ENCODE measurements around the gene SYTL3. TPM values are rescaled to one million over a fixed set of nuclear protein-coding genes. Genes with fewer than 3 reads are reported as not detected.

The SYTL3 gene
- total RNA-seq, 2 experiments from 2014 or later = 181 to 186 TPM

- Mint-ChIP-seq H3K36me3 (peaks cover 53% of the 10 kb centered on the region), H3K4me3 (no peak overlapping the region), H3K27ac (no peak overlapping the region), H3K9me3 (no peaks in the 10 kb centered on the region), H3K4me1 (ENCODE audit: low read depth) (no peaks in the 10 kb centered on the region), H3K27me3 (no peaks in the 10 kb centered on the region)
- CTCF ChIA-PET = interaction anchor here (1.5 kb wide), 1 partner anchor 100 kb away, joined by 4 read pairs; no protein-coding TSS in a partner anchor
- POLR2A ChIA-PET = no interaction called here
- no peak for DNase-seq
- intact Hi-C loops (cut with micrococcal nuclease) = no loop called here
Measured at GRCh38 chr6:158759966-158760617, 110.2 kb downstream of the SYTL3 start.

GRCh38 chr6:158760618-158761250, 110.9 kb downstream of the SYTL3 start:
- no peaks in the 10 kb centered on the region for H3K9me3 Mint-ChIP-seq
- H3K27me3 Mint-ChIP-seq = no peaks in the 10 kb centered on the region
- no peak overlapping the region for H3K4me3 Mint-ChIP-seq
- DNase-seq = no peak
- H3K27ac Mint-ChIP-seq = no peak overlapping the region
- ChIA-PET CTCF (interaction anchor here (1.5 kb wide), 1 partner anchor 101 kb away, joined by 4 read pairs; no protein-coding TSS in a partner anchor), POLR2A (no interaction called here)
- intact Hi-C loops (cut with micrococcal nuclease) = no loop called here
- H3K4me1 Mint-ChIP-seq (ENCODE audit: low read depth) = no peaks in the 10 kb centered on the region
- H3K36me3 Mint-ChIP-seq = peaks cover 50% of the 10 kb centered on the region

- ChIA-PET CTCF (interaction anchor here (0.5 to 1.2 kb wide), 3 partner anchors 52 to 541 kb away, joined by 3 read pairs; no protein-coding TSS in a partner anchor), POLR2A (interaction anchor here (2.0 kb wide), 1 partner anchor 10 kb away, joined by 7 read pairs; no protein-coding TSS in a partner anchor)
- no peak overlapping the region for H3K4me3 Mint-ChIP-seq
- peaks cover 52% of the 10 kb centered on the region for H3K36me3 Mint-ChIP-seq
- intact Hi-C loops (cut with micrococcal nuclease) = no loop called here
- no peaks in the 10 kb centered on the region for H3K4me1 Mint-ChIP-seq (ENCODE audit: low read depth)
- DNase-seq = no peak
- peak overlapping the region; percentile 21 for H3K27ac Mint-ChIP-seq
- no peaks in the 10 kb centered on the region for H3K27me3 Mint-ChIP-seq
- no peaks in the 10 kb centered on the region for H3K9me3 Mint-ChIP-seq
Measured at GRCh38 chr6:158761746-158762145, 111.9 kb downstream of the SYTL3 start.

GRCh38 chr6:158762787-158763433, 113.1 kb downstream of the SYTL3 start:
- CTCF ChIA-PET = interaction anchor here (1.1 to 1.5 kb wide), 4 partner anchors 51 to 212 kb away, joined by 3 to 4 read pairs (median 3); no protein-coding TSS in a partner anchor
- no peak for DNase-seq
- intact Hi-C loops (cut with micrococcal nuclease) = no loop called here
- no peaks in the 10 kb centered on the region for H3K27me3 Mint-ChIP-seq
- H3K36me3 Mint-ChIP-seq = peaks cover 56% of the 10 kb centered on the region
- H3K9me3 Mint-ChIP-seq = no peaks in the 10 kb centered on the region
- peak overlapping the region; percentile 69 for H3K27ac Mint-ChIP-seq
- H3K4me3 Mint-ChIP-seq = no peak overlapping the region
- H3K4me1 Mint-ChIP-seq (ENCODE audit: low read depth) = no peaks in the 10 kb centered on the region
- POLR2A ChIA-PET = interaction anchor here (2.0 kb wide), 1 partner anchor 9 kb away, joined by 7 read pairs; no protein-coding TSS in a partner anchor

GRCh38 chr6:158763434-158764182, 113.8 kb downstream of the SYTL3 start:
- no peaks in the 10 kb centered on the region for H3K27me3 Mint-ChIP-seq
- no peaks in the 10 kb centered on the region for H3K4me1 Mint-ChIP-seq (ENCODE audit: low read depth)
- peak overlapping the region; percentile 69 for H3K27ac Mint-ChIP-seq
- no peaks in the 10 kb centered on the region for H3K9me3 Mint-ChIP-seq
- no peak for DNase-seq
- intact Hi-C loops (cut with micrococcal nuclease) = no loop called here
- CTCF ChIA-PET = interaction anchor here (1.1 to 1.5 kb wide), 3 partner anchors 60 to 211 kb away, joined by 3 to 4 read pairs (median 3); no protein-coding TSS in a partner anchor
- POLR2A ChIA-PET = interaction anchor here (1.6 to 2.0 kb wide), 2 partner anchors 8 to 46 kb away, joined by 4 to 7 read pairs; no protein-coding TSS in a partner anchor
- H3K36me3 Mint-ChIP-seq = peaks cover 59% of the 10 kb centered on the region
- no peak overlapping the region for H3K4me3 Mint-ChIP-seq

GRCh38 chr6:158764183-158764849, 114.5 kb downstream of the SYTL3 start:
- ChIA-PET CTCF (no interaction called here), POLR2A (interaction anchor here (1.6 kb wide), 1 partner anchor 45 kb away, joined by 4 read pairs; no protein-coding TSS in a partner anchor)
- Mint-ChIP-seq H3K9me3 (no peaks in the 10 kb centered on the region), H3K4me3 (no peak overlapping the region), H3K4me1 (ENCODE audit: low read depth) (no peaks in the 10 kb centered on the region), H3K27me3 (no peaks in the 10 kb centered on the region), H3K36me3 (peaks cover 60% of the 10 kb centered on the region), H3K27ac (peak overlapping the region; percentile 53)
- intact Hi-C loops (cut with micrococcal nuclease) = no loop called here
- no peak for DNase-seq

GRCh38 chr6:158764926-158765325, 115.1 kb downstream of the SYTL3 start:
- Mint-ChIP-seq H3K9me3 (no peaks in the 10 kb centered on the region), H3K27ac (peak overlapping the region; percentile 53), H3K27me3 (no peaks in the 10 kb centered on the region), H3K36me3 (peaks cover 64% of the 10 kb centered on the region), H3K4me3 (no peak overlapping the region), H3K4me1 (ENCODE audit: low read depth) (no peaks in the 10 kb centered on the region)
- POLR2A ChIA-PET = interaction anchor here (1.6 kb wide), 1 partner anchor 44 kb away, joined by 4 read pairs; no protein-coding TSS in a partner anchor
- DNase-seq = no peak
- intact Hi-C loops (cut with micrococcal nuclease) = loop anchor here (5.0 kb wide), 1 partner anchor 43 kb away; no protein-coding TSS in a partner anchor
- CTCF ChIA-PET = interaction anchor here (1.1 kb wide), 1 partner anchor 28 kb away, joined by 3 read pairs; no protein-coding TSS in a partner anchor

- Mint-ChIP-seq H3K27ac (peak overlapping the region; percentile 53), H3K9me3 (no peaks in the 10 kb centered on the region), H3K4me3 (no peak overlapping the region), H3K27me3 (no peaks in the 10 kb centered on the region), H3K36me3 (peaks cover 68% of the 10 kb centered on the region), H3K4me1 (ENCODE audit: low read depth) (peaks cover under 1% of the 10 kb centered on the region)
- POLR2A ChIA-PET = no interaction called here
- intact Hi-C loops (cut with micrococcal nuclease) = loop anchor here (5.0 kb wide), 1 partner anchor 43 kb away; no protein-coding TSS in a partner anchor
- no peak for DNase-seq
- CTCF ChIA-PET = interaction anchor here (1.1 to 1.8 kb wide), 2 partner anchors 27 to 206 kb away, joined by 3 to 6 read pairs; no protein-coding TSS in a partner anchor
Measured at GRCh38 chr6:158765499-158766068, 115.7 kb downstream of the SYTL3 start.

- ChIA-PET CTCF (interaction anchor here (1.8 kb wide), 1 partner anchor 204 kb away, joined by 6 read pairs; no protein-coding TSS in a partner anchor), POLR2A (no interaction called here)
- H3K36me3 Mint-ChIP-seq = peaks cover 75% of the 10 kb centered on the region
- DNase-seq = peak; percentile 25
- no peaks in the 10 kb centered on the region for H3K9me3 Mint-ChIP-seq
- intact Hi-C loops (cut with micrococcal nuclease) = loop anchor here (5.0 kb wide), 1 partner anchor 45 kb away; no protein-coding TSS in a partner anchor
- no peaks in the 10 kb centered on the region for H3K27me3 Mint-ChIP-seq
- peak overlapping the region; percentile 64 for H3K27ac Mint-ChIP-seq
- H3K4me3 Mint-ChIP-seq = peak overlapping the region; percentile 20
- peaks cover 13% of the 10 kb centered on the region for H3K4me1 Mint-ChIP-seq (ENCODE audit: low read depth)
Measured at GRCh38 chr6:158766621-158767455, 117.0 kb downstream of the SYTL3 start.

GRCh38 chr6:158767709-158768108, 117.9 kb downstream of the SYTL3 start:
- H3K27ac Mint-ChIP-seq = peak overlapping the region; percentile 64
- DNase-seq = no peak
- H3K27me3 Mint-ChIP-seq = no peaks in the 10 kb centered on the region
- POLR2A ChIA-PET = no interaction called here
- intact Hi-C loops (cut with micrococcal nuclease) = loop anchor here (5.0 kb wide), 1 partner anchor 45 kb away; no protein-coding TSS in a partner anchor
- H3K9me3 Mint-ChIP-seq = no peaks in the 10 kb centered on the region
- H3K36me3 Mint-ChIP-seq = peaks cover 75% of the 10 kb centered on the region
- H3K4me1 Mint-ChIP-seq (ENCODE audit: low read depth) = peaks cover 21% of the 10 kb centered on the region
- no peak overlapping the region for H3K4me3 Mint-ChIP-seq
- CTCF ChIA-PET = interaction anchor here (1.0 kb wide), 1 partner anchor 241 kb away, joined by 3 read pairs; no protein-coding TSS in a partner anchor

All from activated CD4-positive, alpha-beta memory T cell treated with anti-CD3 and anti-CD28 coated beads for 36 hours (primary cell).